Natural killer cell (primary cell): ENCODE measurements around the gene ZNF326. TPM values are rescaled to one million over a fixed set of nuclear protein-coding genes. Genes with fewer than 3 reads are reported as not detected.
A peak's percentile ranks its signal among the peaks of the same experiment; 100 is the strongest.
"Not testable (repeated sequence)": the region's sequence is repeated elsewhere in the genome, so short reads cannot be mapped to it uniquely, and the experiment has no call there.

Source experiments
- ATAC-seq, 3 donors: fragments of 150-1000 bp in 2 of 3; fragments of 200-7000 bp in 1 of 3; cut with Tn5 transposase; 1 replicate in 1 of 3; 2 replicates in 2 of 3; pipeline ENCODE4 v1.10.0; 2021; ENCODE audit warnings: mild to moderate bottlenecking in 2 of 3, moderate library complexity in 2 of 3
- DNase-seq, 2 donors: peaks; one replicate each; pipeline versions ENCODE4 v3.0.0 to v3.0.0-alpha.2; 2013 to 2021; ENCODE audit warnings: mixed read lengths in 1 of 2
- H3K27ac ChIP-seq: one replicate; pipeline ENCODE4 v1.5.1; 2013; ENCODE audit warnings: mild to moderate bottlenecking, low read length
- H3K27me3 ChIP-seq: one replicate; pipeline ENCODE4 v1.6.1; 2013; ENCODE audit warnings: low read length; ENCODE audit not compliant: control insufficient read depth, insufficient read depth
- H3K36me3 ChIP-seq: one replicate; pipeline ENCODE4 v1.6.1; 2013; ENCODE audit warnings: low read length; ENCODE audit not compliant: control insufficient read depth, insufficient read depth
- H3K4me1 ChIP-seq: one replicate; pipeline ENCODE4 v1.6.1; 2013; ENCODE audit warnings: low read length; ENCODE audit not compliant: control insufficient read depth, insufficient read depth
- H3K4me3 ChIP-seq: one replicate; pipeline ENCODE4 v1.5.1; 2013; ENCODE audit warnings: low read length
- H3K9me3 ChIP-seq: one replicate; pipeline ENCODE4 v1.6.1; 2013; ENCODE audit warnings: low read length; ENCODE audit not compliant: control insufficient read depth, insufficient read depth
- H3K27ac Mint-ChIP-seq, 2 donors: one replicate each; pipeline ENCODE4 v1.8.0; 2022; ENCODE audit warnings: mild to moderate bottlenecking in 2 of 2, mixed read lengths in 2 of 2, moderate library complexity in 1 of 2
- H3K27me3 Mint-ChIP-seq, 2 donors: one replicate each; pipeline ENCODE4 v1.8.0; 2022; ENCODE audit warnings: low read depth in 2 of 2, mixed read lengths in 2 of 2
- H3K36me3 Mint-ChIP-seq: one replicate; pipeline ENCODE4 v1.8.0; 2022; ENCODE audit warnings: mixed read lengths
- H3K4me1 Mint-ChIP-seq, 2 donors: one replicate each; pipeline ENCODE4 v1.8.0; 2022; ENCODE audit warnings: mixed read lengths in 2 of 2
- H3K4me3 Mint-ChIP-seq: one replicate; pipeline ENCODE4 v1.8.0; 2022; ENCODE audit warnings: mild to moderate bottlenecking, moderate library complexity, mixed read lengths
- H3K9me3 Mint-ChIP-seq, 2 donors: one replicate each; pipeline ENCODE4 v1.8.0; 2022; ENCODE audit warnings: mixed read lengths in 2 of 2
- CTCF ChIP-seq: fragments of 200-600 bp; IDR thresholded peaks from one replicate; pipeline ENCODE4 v1.8.0; 2022; ENCODE audit warnings: antibody characterized with exemption
- WGBS: methylation state at CpG from one replicate; pipeline ENCODE4 v1.1.7; 2013; ENCODE audit warnings: missing lambda C conversion rate; ENCODE audit not compliant: insufficient coverage; 5-methylcytosine and 5-hydroxymethylcytosine counted together
- intact Hi-C: fragments of 100-400 bp; cut with micrococcal nuclease; formaldehyde crosslinking; loops from one replicate; pipeline ENCODE4 v1.14.2; 2022
- total RNA-seq, 4 donors: library from RNA; stranded (reverse); fragments of 120-200 nt in 1 of 4; gene quantifications; one replicate each; pipeline versions ENCODE4 v1.2.3 to v1.2.4, GENCODE V29; 2013 to 2022

Gene ZNF326
- total RNA-seq, 3 donors from 2014 or later (not counting 1 experiment from before 2014, with no cell fraction given) = 44.4 to 49.2 (median 45.7) TPM

GRCh38 chr1:89994231-89994804 is 592 bp upstream of the ZNF326 start:
- Histone ChIP-seq H3K4me1 (peaks cover 12% of the 10 kb centered on the region), H3K27ac (peak overlapping the region; percentile 92), H3K9me3 (no peaks in the 10 kb centered on the region), H3K36me3 (peaks cover 4% of the 10 kb centered on the region), H3K27me3 (no peaks in the 10 kb centered on the region), H3K4me3 (peak overlapping the region; percentile 84)
- peaks cover 26 to 43% of the 10 kb centered on the region in 2 donors for H3K4me1 Mint-ChIP-seq
- peak overlapping the region; percentile 89 to 92 for H3K27ac Mint-ChIP-seq
- no peak for DNase-seq
- peak overlapping the region; percentile 97 for H3K4me3 Mint-ChIP-seq
- H3K9me3 Mint-ChIP-seq = no peaks in the 10 kb centered on the region
- no peaks in the 10 kb centered on the region for H3K36me3 Mint-ChIP-seq
- TF ChIP-seq CTCF = no peak
- ATAC-seq = no peak
- peaks cover 0 to 2% of the 10 kb centered on the region in 2 donors for H3K27me3 Mint-ChIP-seq
- intact Hi-C loops = no loop called here
- WGBS = 70% methylated on average over 13 of the region's 16 CpGs

- Mint-ChIP-seq H3K36me3 (no peaks in the 10 kb centered on the region), H3K27me3 (no peaks in the 10 kb centered on the region), H3K4me3 (peak overlapping the region; percentile 97), H3K9me3 (no peaks in the 10 kb centered on the region), H3K4me1 (peaks cover 38 to 55% of the 10 kb centered on the region in 2 donors), H3K27ac (peak overlapping the region; percentile 89 to 92)
- Histone ChIP-seq H3K4me1 (peaks cover 12% of the 10 kb centered on the region), H3K36me3 (peaks cover 7% of the 10 kb centered on the region), H3K9me3 (no peaks in the 10 kb centered on the region), H3K27me3 (no peaks in the 10 kb centered on the region), H3K27ac (peak overlapping the region; percentile 92), H3K4me3 (peak overlapping the region; percentile 84)
- TF ChIP-seq CTCF = no peak
- intact Hi-C loops = loop anchor here (5.0 kb wide), 1 partner anchor 174 kb away; the partner anchor contains the start of gene LRRC8D
- ATAC-seq = no peak
- WGBS = under 1% methylated on average over 12 of the region's 15 CpGs
- no peak for DNase-seq
These were observed 914 bp downstream of the ZNF326 start for GRCh38 chr1:89995598-89996449.

- Mint-ChIP-seq H3K27ac (peak overlapping the region in 1 of 2 donors; percentile 92), H3K4me1 (peaks cover 44 to 62% of the 10 kb centered on the region in 2 donors), H3K27me3 (no peaks in the 10 kb centered on the region)
These were observed 1.7 kb downstream of the ZNF326 start for GRCh38 chr1:89996450-89997110.

GRCh38 chr1:89997152-89997551 is 2.2 kb downstream of the ZNF326 start:
- intact Hi-C loops = loop anchor here (5.0 kb wide), 1 partner anchor 175 kb away; the partner anchor contains the start of gene LRRC8D
- H3K4me3 ChIP-seq, H3K9me3 ChIP-seq, H3K36me3 ChIP-seq, H3K36me3 Mint-ChIP-seq, H3K27ac Mint-ChIP-seq, ATAC-seq, H3K9me3 Mint-ChIP-seq, DNase-seq, H3K27me3 Mint-ChIP-seq, H3K27ac ChIP-seq, H3K27me3 ChIP-seq: not testable (repeated sequence)
- peaks cover 12% of the 10 kb centered on the region for H3K4me1 ChIP-seq
- Mint-ChIP-seq H3K4me1 (peaks cover 44 to 64% of the 10 kb centered on the region in 2 donors), H3K4me3 (peak overlapping the region; percentile 51)
- WGBS = 81% methylated on average over 4 of the region's 4 CpGs

More at GRCh38 chr1:89996450-89997110, 1.7 kb downstream of the ZNF326 start:
- Mint-ChIP-seq H3K4me3 (peak overlapping the region; percentile 97), H3K36me3 (no peaks in the 10 kb centered on the region), H3K9me3 (no peaks in the 10 kb centered on the region)
- 76% methylated on average over 7 of the region's 9 CpGs for WGBS
- Histone ChIP-seq H3K4me1 (peaks cover 12% of the 10 kb centered on the region), H3K9me3 (no peaks in the 10 kb centered on the region), H3K36me3 (peaks cover 7% of the 10 kb centered on the region), H3K27ac (no peak overlapping the region), H3K27me3 (no peaks in the 10 kb centered on the region), H3K4me3 (peak overlapping the region; percentile 84)
- intact Hi-C loops = loop anchor here (5.0 kb wide), 1 partner anchor 174 kb away; the partner anchor contains the start of gene LRRC8D
- DNase-seq = no peak
- TF ChIP-seq CTCF = no peak
- ATAC-seq = no peak
